Testis (tissue), 3 donors: Measurements from ENCODE around the gene SNRPA. TPM values are rescaled to one million over a fixed set of nuclear protein-coding genes. Genes with fewer than 3 reads are reported as not detected.
"Not testable (repeated sequence)": the region's sequence is repeated elsewhere in the genome, so short reads cannot be mapped to it uniquely, and the experiment has no call there.

Source experiments
- DNase-seq: peaks from one replicate; pipeline ENCODE4 v3.0.0-alpha.2; 2019
- H3K27ac ChIP-seq, 2 donors: fragments of 200-600 bp; sonication (generic); one replicate each; pipeline ENCODE4 v1.5.1; 2019
- H3K27me3 ChIP-seq: fragments of 200-600 bp; sonication (generic); one replicate; pipeline ENCODE4 v1.5.1; 2019
- H3K36me3 ChIP-seq: fragments of 200-600 bp; sonication (generic); one replicate; pipeline ENCODE4 v1.5.1; 2017; ENCODE audit warnings: low read depth; ENCODE audit errors: missing control alignments
- H3K4me1 ChIP-seq: fragments of 200-600 bp; sonication (generic); one replicate; pipeline ENCODE4 v1.5.1; 2019
- H3K4me3 ChIP-seq, 2 donors: fragments of 200-600 bp; sonication (generic); one replicate each; pipeline ENCODE4 v1.5.1; 2017 to 2019
- H3K9me3 ChIP-seq: fragments of 200-600 bp; sonication (generic); one replicate; pipeline ENCODE4 v1.5.1; 2017
- POLR2A ChIP-seq: fragments of 450-650 bp; IDR thresholded peaks from one replicate; pipeline ENCODE4 v1.6.1; 2017; ENCODE audit warnings: antibody characterized with exemption, mild to moderate bottlenecking, moderate library complexity
- WGBS, 2 donors: methylation state at CpG; one replicate each; pipeline ENCODE4 v1.1.5; 2018; 5-methylcytosine and 5-hydroxymethylcytosine counted together
- intact Hi-C: fragments of 100-400 bp; cut with DNase I; formaldehyde crosslinking; loops from one replicate; pipeline ENCODE4 v1.15.1; 2023; ENCODE audit warnings: low total_unique reads
- polyA plus RNA-seq: library from polyadenylated mRNA; stranded (reverse); fragments of 350-450 nt; fragmentation: Illumina TruSeq; extraction: RNeasy Lipid Tissue Mini Kit (QIAGEN cat#74804); gene quantifications from one replicate; pipeline ENCODE4 v1.2.3, GENCODE V29; 2014; ENCODE audit warnings: low read depth, low replicate concordance; ENCODE audit not compliant: insufficient read depth
- total RNA-seq, 2 donors: library from RNA; depleted of rRNA; stranded (reverse); fragments of >200 nt; gene quantifications; one replicate each; pipeline ENCODE4 v1.2.3, GENCODE V29; 2016
- TF ChIP-seq, protein P1 (sequence below), 3 experiments: fragments of 450-650 bp in 2 of 3; fragments of 200-600 bp in 1 of 3; sonication (generic) in 1 of 3; IDR thresholded peaks; one replicate each; pipeline ENCODE4 v1.5.1; 2016 to 2019; ENCODE audit warnings: antibody characterized with exemption in 3 of 3, mild to moderate bottlenecking in 2 of 3, moderate library complexity in 1 of 3

The SNRPA gene
- total and polyA plus RNA-seq, 3 donors from 2014 or later, result 67.8 to 91.5 (median 89.8) TPM

DNA sequence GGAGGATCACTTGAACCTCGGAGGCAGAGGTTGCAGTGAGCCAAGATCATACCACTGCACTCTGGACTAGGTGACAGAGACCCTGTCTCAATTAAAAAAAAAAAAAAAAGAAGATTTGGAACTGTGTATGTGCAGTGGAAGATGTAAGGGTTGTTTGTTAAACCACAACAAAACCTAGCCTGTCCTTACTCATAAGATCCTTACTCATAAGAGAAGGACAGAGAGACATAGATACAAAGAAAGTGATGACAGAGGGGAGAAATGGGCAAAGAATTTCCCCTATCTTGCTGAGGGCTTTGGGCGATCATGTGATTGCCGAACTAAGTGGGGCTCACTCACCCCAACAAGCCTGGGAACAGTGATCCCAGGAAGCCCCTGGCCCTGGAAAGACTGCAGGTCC, 26.1 kb upstream of the SNRPA start:
- intact Hi-C loops, result no loop called here
- H3K9me3 ChIP-seq, result no peaks in the 10 kb centered on the region
- H3K4me3 ChIP-seq, result no peak overlapping the region
- H3K4me1 ChIP-seq, result peaks cover 35% of the 10 kb centered on the region
- WGBS, 2 donors, result 62 to 81% methylated on average over 3 of the region's 3 CpGs
- DNase-seq, result no peak
- no peak for TF ChIP-seq POLR2A
- TF ChIP-seq, protein P1, sequence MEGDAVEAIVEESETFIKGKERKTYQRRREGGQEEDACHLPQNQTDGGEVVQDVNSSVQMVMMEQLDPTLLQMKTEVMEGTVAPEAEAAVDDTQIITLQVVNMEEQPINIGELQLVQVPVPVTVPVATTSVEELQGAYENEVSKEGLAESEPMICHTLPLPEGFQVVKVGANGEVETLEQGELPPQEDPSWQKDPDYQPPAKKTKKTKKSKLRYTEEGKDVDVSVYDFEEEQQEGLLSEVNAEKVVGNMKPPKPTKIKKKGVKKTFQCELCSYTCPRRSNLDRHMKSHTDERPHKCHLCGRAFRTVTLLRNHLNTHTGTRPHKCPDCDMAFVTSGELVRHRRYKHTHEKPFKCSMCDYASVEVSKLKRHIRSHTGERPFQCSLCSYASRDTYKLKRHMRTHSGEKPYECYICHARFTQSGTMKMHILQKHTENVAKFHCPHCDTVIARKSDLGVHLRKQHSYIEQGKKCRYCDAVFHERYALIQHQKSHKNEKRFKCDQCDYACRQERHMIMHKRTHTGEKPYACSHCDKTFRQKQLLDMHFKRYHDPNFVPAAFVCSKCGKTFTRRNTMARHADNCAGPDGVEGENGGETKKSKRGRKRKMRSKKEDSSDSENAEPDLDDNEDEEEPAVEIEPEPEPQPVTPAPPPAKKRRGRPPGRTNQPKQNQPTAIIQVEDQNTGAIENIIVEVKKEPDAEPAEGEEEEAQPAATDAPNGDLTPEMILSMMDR (IDR thresholded peaks at IDR 0.05), result no peak
- no peaks in the 10 kb centered on the region for H3K27me3 ChIP-seq
- no peaks in the 10 kb centered on the region for H3K36me3 ChIP-seq
- H3K27ac ChIP-seq, result peak overlapping the region in 1 of 2 donors; percentile 18

DNA sequence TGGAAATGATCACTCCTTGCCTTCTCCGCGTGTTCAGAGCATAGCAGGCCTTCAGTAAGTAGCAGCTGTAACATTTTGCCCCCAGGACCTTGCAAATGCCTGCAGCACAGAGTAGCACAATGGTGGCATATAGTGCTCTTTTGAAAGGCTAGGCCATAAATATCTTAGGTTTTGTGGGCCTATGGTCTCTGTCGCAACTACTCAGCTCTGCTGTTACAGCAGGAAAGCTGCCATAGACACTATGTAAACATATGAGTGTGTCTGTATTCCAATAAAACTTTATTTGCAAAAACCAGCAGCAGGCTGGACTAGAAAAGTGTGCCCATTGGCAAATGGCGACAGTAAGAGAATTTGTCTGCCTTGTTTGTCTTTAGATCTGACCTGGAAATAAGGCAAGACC, 24.7 kb upstream of the SNRPA start:
- 89 to 93% methylated on average over 4 of the region's 4 CpGs for WGBS, 2 donors
- H3K9me3 ChIP-seq, result no peaks in the 10 kb centered on the region
- H3K27ac ChIP-seq, result no peak overlapping the region
- no peaks in the 10 kb centered on the region for H3K36me3 ChIP-seq
- H3K4me3 ChIP-seq, result no peak overlapping the region
- intact Hi-C loops, result no loop called here
- no peaks in the 10 kb centered on the region for H3K27me3 ChIP-seq
- peaks cover 20% of the 10 kb centered on the region for H3K4me1 ChIP-seq
- no peak for DNase-seq
- no peak for TF ChIP-seq POLR2A
- TF ChIP-seq, protein P1 (IDR thresholded peaks at IDR 0.05), result no peak

DNA sequence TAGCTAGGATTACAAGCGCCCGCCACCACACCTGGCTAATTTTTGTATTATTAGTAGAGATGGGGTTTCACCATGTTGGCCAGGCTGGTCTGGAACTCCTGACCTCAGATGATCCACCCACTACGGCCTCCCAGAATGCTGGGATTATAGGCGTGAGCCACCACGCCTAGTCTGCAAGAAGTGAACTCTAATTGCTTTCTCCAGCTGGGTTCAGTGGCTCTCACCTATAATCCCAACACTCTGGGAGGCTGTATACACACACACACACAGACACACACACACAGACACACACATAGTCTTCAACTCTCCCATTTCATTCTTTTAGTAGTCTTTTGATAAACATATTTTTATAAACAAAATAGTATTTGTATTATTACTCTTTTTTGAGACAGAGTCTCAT, 20.9 kb upstream of the SNRPA start:
- H3K36me3 ChIP-seq, intact Hi-C loops, DNase-seq, H3K27me3 ChIP-seq, H3K27ac ChIP-seq, H3K4me3 ChIP-seq, H3K4me1 ChIP-seq, H3K9me3 ChIP-seq: not testable (repeated sequence)
- 93 to 97% methylated on average over 5 of the region's 5 CpGs for WGBS, 2 donors

DNA sequence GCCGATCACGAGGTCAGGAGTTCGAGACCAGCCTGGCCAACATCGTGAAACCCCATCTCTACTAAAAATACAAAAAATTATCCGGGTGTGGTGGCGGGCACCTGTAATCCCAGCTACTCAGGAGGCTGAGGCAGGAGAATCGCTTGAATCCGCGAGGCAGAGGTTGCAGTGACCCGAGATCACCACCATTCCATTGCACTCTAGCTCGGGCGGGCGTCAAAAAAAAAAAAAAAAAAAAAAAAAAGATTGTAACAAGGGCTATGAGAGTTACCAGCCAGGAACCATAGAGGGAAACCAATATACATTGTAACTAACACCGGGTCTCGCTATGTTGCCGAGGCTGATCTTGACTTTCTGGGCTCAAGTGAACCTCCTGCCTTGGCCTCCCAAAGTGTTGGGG, 18.7 kb upstream of the SNRPA start:
- H3K27ac ChIP-seq, H3K9me3 ChIP-seq, H3K36me3 ChIP-seq, intact Hi-C loops, H3K4me1 ChIP-seq, DNase-seq, H3K4me3 ChIP-seq, H3K27me3 ChIP-seq: not testable (repeated sequence)
- 88 to 93% methylated on average over 16 of the region's 16 CpGs for WGBS, 2 donors

DNA sequence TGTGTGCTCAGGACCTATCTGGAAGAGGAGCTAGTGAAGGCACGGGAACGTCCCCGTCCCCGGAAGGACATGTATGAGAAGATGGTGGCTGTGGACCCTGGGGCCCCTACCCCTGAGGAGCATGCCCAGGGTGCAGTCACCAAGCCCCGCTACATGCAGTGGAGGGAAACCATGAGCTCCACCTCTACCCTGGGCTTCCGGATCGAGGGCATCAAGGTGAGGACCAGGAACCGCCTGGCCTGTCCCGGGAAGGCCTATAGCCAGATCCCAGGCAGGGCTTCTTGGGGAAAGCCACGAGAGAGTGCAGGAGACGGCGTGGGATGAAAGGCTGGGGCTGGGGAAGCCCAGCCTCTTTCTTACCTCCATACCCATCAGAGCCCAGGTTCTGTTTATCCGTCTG, 17.9 kb upstream of the SNRPA start:
- Histone ChIP-seq H3K27me3 (no peaks in the 10 kb centered on the region), H3K36me3 (no peaks in the 10 kb centered on the region), H3K27ac (no peak overlapping the region), H3K4me3 (no peak overlapping the region), H3K9me3 (no peaks in the 10 kb centered on the region), H3K4me1 (no peaks in the 10 kb centered on the region)
- TF ChIP-seq, protein P1 (IDR thresholded peaks at IDR 0.05), result no peak
- no peak for TF ChIP-seq POLR2A
- no peak for DNase-seq
- intact Hi-C loops, result no loop called here
- WGBS, 2 donors, result 91 to 94% methylated on average over 13 of the region's 13 CpGs

DNA sequence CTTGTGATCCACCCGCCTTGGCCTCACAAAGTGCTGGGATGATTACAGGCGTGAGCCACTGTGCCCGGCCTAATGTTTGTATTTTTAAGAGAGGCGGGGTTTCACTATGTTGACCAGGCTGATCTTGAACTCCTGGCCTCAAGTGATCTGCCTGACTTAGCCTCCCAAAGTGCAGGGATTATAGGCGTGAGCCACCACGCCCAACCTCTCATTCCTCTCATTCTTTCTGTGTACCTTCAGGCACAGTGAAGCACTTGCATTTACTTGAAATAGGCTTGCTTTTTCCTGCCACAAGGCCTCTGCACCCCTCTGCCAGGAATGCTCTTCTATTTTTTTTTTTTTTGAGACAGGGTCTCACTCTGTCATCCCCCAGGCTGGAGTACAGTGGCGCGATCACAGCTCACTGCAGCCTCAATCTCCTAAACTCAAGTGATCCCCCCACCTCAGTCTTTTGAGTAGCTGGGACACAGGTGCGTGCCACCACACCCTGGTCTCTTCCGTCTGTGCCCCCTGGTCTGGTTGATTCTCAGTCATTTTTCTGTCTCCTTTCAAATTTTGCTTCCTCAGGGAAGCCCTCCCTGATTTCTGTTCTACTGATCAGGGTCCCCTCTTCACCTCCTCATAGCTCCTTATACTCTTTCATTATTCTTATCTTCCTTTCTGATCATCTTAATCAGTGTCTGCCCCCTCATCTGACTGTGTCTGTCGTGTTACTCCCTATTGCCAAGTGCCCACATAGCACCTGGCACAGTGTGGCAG, 15.8 kb upstream of the SNRPA start:
- Histone ChIP-seq H3K4me1 (peaks cover 2% of the 10 kb centered on the region), H3K27ac (no peak overlapping the region), H3K4me3 (no peak overlapping the region), H3K36me3 (no peaks in the 10 kb centered on the region), H3K27me3 (no peaks in the 10 kb centered on the region), H3K9me3 (no peaks in the 10 kb centered on the region)
- DNase-seq, result no peak
- intact Hi-C loops, result no loop called here
- WGBS, 2 donors, result 93 to 95% methylated on average over 11 of the region's 11 CpGs
- TF ChIP-seq POLR2A, result no peak
- TF ChIP-seq, protein P1 (IDR thresholded peaks at IDR 0.05), result no peak
